Osteoblast (primary cell): ENCODE data around the gene MEF2D. TPM values are rescaled to one million over a fixed set of nuclear protein-coding genes. Genes with fewer than 3 reads are reported as not detected.

ENCODE experiments used
- DNase-seq: peaks from one replicate; pipeline ENCODE4 v3.0.0; 2011; ENCODE audit warnings: low spot score, mixed read lengths; ENCODE audit not compliant: insufficient read length; ENCODE audit errors: missing footprints
- H2AFZ ChIP-seq: 2 replicates; pipeline ENCODE4 v1.6.0; 2011; ENCODE audit warnings: mild to moderate bottlenecking, low read length
- H3K27ac ChIP-seq: 2 replicates; pipeline ENCODE4 v1.5.1; 2011; ENCODE audit warnings: mild to moderate bottlenecking, low read depth, low read length, moderate library complexity
- H3K27me3 ChIP-seq: 2 replicates; pipeline ENCODE4 v1.6.0; 2012; ENCODE audit warnings: mild to moderate bottlenecking, control low read depth, inconsistent platforms, low read length, moderate library complexity; ENCODE audit not compliant: insufficient read depth
- H3K36me3 ChIP-seq: 2 replicates; pipeline ENCODE4 v1.5.1; 2011; ENCODE audit warnings: mild to moderate bottlenecking, low read length, control low read depth, moderate library complexity; ENCODE audit not compliant: insufficient read depth
- H3K4me1 ChIP-seq: 2 replicates; pipeline ENCODE4 v1.5.1; 2011; ENCODE audit warnings: mild to moderate bottlenecking, low read length, control low read depth, moderate library complexity; ENCODE audit not compliant: insufficient read depth
- H3K4me2 ChIP-seq: 2 replicates; pipeline ENCODE4 v1.6.0; 2011; ENCODE audit warnings: mild to moderate bottlenecking, low read length; ENCODE audit not compliant: insufficient read depth
- H3K4me3 ChIP-seq: fragments of 200-600 bp; sonication (generic); 3 replicates; pipeline ENCODE4 v1.5.1; 2012; ENCODE audit warnings: mild to moderate bottlenecking, low read length, inconsistent platforms; ENCODE audit not compliant: insufficient read depth
- H3K79me2 ChIP-seq: 2 replicates; pipeline ENCODE4 v1.6.0; 2012; ENCODE audit warnings: mild to moderate bottlenecking, low read length, control low read depth, inconsistent platforms; ENCODE audit not compliant: insufficient read depth
- H3K9me3 ChIP-seq: 2 replicates; pipeline ENCODE4 v1.5.1; 2011; ENCODE audit warnings: low read depth, low read length, control low read depth
- H4K20me1 ChIP-seq: 2 replicates; pipeline ENCODE4 v1.6.0; 2012; ENCODE audit warnings: mild to moderate bottlenecking, low read length, control low read depth; ENCODE audit not compliant: insufficient read depth
- total RNA-seq: library from RNA; depleted of rRNA; stranded (reverse); fragments of >200 nt; gene quantifications from 2 replicates; pipeline ENCODE4 v1.2.3, GENCODE V29; 2012
- TF ChIP-seq, protein P1 (sequence below): IDR thresholded peaks from 2 replicates; pipeline ENCODE4 v1.5.1; 2011; ENCODE audit warnings: mild to moderate bottlenecking, low read depth, low read length, moderate library complexity; ENCODE audit errors: extremely low read depth

The MEF2D gene
- total RNA-seq, 1 donor: 14.1 TPM

DNA sequence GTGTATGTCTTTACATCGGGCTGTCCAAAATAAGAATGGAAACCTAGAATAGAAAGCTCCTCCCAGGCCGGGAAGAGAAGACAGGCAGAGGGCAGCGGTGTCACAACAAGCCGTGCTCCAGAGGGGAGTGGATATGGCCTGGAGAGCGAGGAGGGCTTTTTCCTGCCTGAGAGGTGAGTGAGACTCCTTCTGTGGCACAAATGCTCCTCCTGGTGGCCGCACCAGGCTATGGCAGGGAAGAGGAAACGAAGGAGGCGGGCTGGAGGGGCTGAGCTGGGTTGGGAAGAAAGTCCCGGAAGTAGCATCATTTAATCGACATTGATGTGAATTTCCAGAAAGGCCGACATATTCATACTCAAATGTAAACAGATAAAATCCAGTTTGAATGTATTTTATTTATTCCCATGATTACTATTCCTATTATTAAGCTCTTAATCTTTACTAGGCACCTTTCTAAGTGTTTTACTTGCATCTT lies 54.7 kb downstream of the MEF2D start:
- H3K36me3 ChIP-seq: no peaks in the 10 kb centered on the region
- H3K4me1 ChIP-seq: no peaks in the 10 kb centered on the region
- no peaks in the 10 kb centered on the region for H3K79me2 ChIP-seq
- DNase-seq: peak; percentile 96
- H3K27ac ChIP-seq: no peak overlapping the region
- no peaks in the 10 kb centered on the region for H4K20me1 ChIP-seq
- no peak overlapping the region for H3K4me3 ChIP-seq
- H2AFZ ChIP-seq: peak overlapping the region; percentile 5
- H3K9me3 ChIP-seq: no peaks in the 10 kb centered on the region
- peak overlapping the region; percentile 46 for H3K4me2 ChIP-seq
- TF ChIP-seq, protein P1, sequence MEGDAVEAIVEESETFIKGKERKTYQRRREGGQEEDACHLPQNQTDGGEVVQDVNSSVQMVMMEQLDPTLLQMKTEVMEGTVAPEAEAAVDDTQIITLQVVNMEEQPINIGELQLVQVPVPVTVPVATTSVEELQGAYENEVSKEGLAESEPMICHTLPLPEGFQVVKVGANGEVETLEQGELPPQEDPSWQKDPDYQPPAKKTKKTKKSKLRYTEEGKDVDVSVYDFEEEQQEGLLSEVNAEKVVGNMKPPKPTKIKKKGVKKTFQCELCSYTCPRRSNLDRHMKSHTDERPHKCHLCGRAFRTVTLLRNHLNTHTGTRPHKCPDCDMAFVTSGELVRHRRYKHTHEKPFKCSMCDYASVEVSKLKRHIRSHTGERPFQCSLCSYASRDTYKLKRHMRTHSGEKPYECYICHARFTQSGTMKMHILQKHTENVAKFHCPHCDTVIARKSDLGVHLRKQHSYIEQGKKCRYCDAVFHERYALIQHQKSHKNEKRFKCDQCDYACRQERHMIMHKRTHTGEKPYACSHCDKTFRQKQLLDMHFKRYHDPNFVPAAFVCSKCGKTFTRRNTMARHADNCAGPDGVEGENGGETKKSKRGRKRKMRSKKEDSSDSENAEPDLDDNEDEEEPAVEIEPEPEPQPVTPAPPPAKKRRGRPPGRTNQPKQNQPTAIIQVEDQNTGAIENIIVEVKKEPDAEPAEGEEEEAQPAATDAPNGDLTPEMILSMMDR: peak; percentile 98
- peaks cover 47% of the 10 kb centered on the region for H3K27me3 ChIP-seq

DNA sequence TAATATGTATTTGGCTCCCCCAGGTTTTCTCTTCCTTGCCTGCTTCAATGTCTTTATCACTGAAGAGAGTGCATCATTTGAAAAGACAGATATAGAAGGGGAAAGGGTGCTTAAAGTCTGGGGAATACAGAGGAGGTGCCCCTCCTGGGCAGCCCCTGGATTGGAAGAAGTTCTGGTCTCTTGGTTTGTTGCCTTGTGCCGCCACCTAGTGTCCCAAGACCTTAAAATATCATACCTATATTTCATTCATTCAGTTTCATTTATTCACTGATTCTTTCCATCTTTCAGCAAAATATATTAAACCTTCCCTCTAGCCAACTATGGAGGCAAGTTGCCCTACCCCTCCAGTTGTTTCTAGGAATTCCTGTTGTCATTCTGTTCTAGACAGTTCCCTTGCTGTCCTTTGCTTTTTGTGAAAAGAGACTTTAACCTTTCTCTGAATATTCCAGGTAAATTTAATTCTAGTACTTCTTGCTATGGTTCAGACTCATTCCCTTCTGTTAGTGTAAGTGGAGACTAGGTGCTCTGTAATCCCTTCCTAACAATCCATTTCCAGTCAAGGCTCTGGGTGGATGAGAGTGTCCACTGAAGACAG lies 56.1 kb downstream of the MEF2D start:
- H3K27me3 ChIP-seq: peaks cover 53% of the 10 kb centered on the region
- TF ChIP-seq, protein P1: peak; percentile 50
- no peaks in the 10 kb centered on the region for H3K36me3 ChIP-seq
- H3K27ac ChIP-seq: no peak overlapping the region
- no peak overlapping the region for H3K4me2 ChIP-seq
- no peak overlapping the region for H2AFZ ChIP-seq
- H3K9me3 ChIP-seq: no peaks in the 10 kb centered on the region
- H4K20me1 ChIP-seq: no peaks in the 10 kb centered on the region
- H3K4me3 ChIP-seq: no peak overlapping the region
- DNase-seq: no peak
- H3K79me2 ChIP-seq: no peaks in the 10 kb centered on the region
- H3K4me1 ChIP-seq: no peaks in the 10 kb centered on the region

GRCh38 chr1:156443286-156443685 lies 57.3 kb downstream of the MEF2D start:
- Histone ChIP-seq H3K79me2 (no peaks in the 10 kb centered on the region), H3K36me3 (no peaks in the 10 kb centered on the region), H3K27ac (no peak overlapping the region), H3K27me3 (peaks cover 63% of the 10 kb centered on the region), H2AFZ (no peak overlapping the region), H3K4me1 (no peaks in the 10 kb centered on the region), H3K4me3 (no peak overlapping the region), H3K9me3 (no peaks in the 10 kb centered on the region), H3K4me2 (no peak overlapping the region), H4K20me1 (no peaks in the 10 kb centered on the region)
- TF ChIP-seq, protein P1: no peak
- no peak for DNase-seq

DNA sequence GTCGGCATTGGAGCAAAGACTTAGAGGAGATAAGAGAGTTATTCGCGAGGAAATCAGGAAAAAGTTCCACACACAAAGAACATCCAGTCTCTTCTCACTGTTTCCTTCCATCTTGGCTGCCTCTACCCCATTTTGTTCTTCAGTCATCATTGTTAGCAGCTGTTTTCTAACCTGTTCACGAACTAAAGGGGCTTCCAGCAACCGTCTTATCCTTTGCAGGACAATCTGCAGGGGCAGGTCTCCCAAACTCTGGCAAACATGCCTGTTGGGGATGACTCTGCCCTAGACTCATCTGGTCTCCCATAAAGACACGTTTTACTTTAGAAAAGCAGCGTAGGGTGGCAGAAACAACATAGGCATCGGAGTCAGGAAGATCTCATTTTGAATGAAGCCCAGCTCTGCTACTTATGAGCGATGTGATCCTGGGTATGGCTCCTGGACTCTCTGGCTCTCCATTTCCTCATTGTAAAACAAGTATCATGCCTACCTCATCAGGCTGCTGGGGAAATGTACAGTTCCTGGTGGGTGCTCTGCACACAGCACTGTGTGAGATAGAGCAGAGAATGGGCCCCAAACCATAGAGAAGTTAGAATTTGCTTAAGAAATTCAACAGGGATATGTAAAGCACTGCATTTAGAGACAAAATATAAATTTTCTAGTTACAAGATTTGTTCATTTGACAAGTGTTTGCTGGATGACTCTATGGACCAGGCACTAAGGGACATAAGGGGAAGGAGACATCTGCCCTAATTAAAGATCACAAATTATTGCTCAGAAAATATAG lies 59.7 kb downstream of the MEF2D start:
- H4K20me1 ChIP-seq: no peaks in the 10 kb centered on the region
- H2AFZ ChIP-seq: no peak overlapping the region
- H3K9me3 ChIP-seq: no peaks in the 10 kb centered on the region
- H3K27ac ChIP-seq: no peak overlapping the region
- no peak for DNase-seq
- H3K36me3 ChIP-seq: no peaks in the 10 kb centered on the region
- H3K79me2 ChIP-seq: no peaks in the 10 kb centered on the region
- H3K4me3 ChIP-seq: no peak overlapping the region
- no peak overlapping the region for H3K4me2 ChIP-seq
- TF ChIP-seq, protein P1: no peak
- H3K27me3 ChIP-seq: peaks cover 88% of the 10 kb centered on the region
- H3K4me1 ChIP-seq: no peaks in the 10 kb centered on the region
